Astrocyte (in vitro differentiated cells and primary cell): ENCODE results near the gene CDC25A. TPM values are rescaled to one million over a fixed set of nuclear protein-coding genes. Genes with fewer than 3 reads are reported as not detected.

Experiments
- DNase-seq: peaks from one replicate; pipeline ENCODE4 v3.0.0-alpha.2; 2010; ENCODE audit warnings: low read depth
- FAIRE-seq: peaks from 2 replicates; lab custom pipeline; 2011; peaks lifted over from hg19 to GRCh38; lab: Jason Lieb, UNC
- H2AFZ ChIP-seq: 2 replicates; pipeline ENCODE4 v1.6.0; 2012; ENCODE audit warnings: low read depth, low read length, inconsistent platforms
- H3K27ac ChIP-seq: 2 replicates; pipeline ENCODE4 v1.5.1; 2011; ENCODE audit warnings: low read depth, low read length, inconsistent platforms
- H3K27me3 ChIP-seq: 2 replicates; pipeline ENCODE4 v1.6.0; 2011; ENCODE audit warnings: low read length, inconsistent platforms; ENCODE audit not compliant: insufficient read depth
- H3K36me3 ChIP-seq: 2 replicates; pipeline ENCODE4 v1.5.1; 2011; ENCODE audit warnings: low read length, inconsistent platforms; ENCODE audit not compliant: insufficient read depth
- H3K4me1 ChIP-seq: 2 replicates; pipeline ENCODE4 v1.5.1; 2011; ENCODE audit warnings: low read length, inconsistent platforms; ENCODE audit not compliant: insufficient read depth
- H3K4me2 ChIP-seq: 2 replicates; pipeline ENCODE4 v1.6.0; 2012; ENCODE audit warnings: low read length, inconsistent platforms
- H3K4me3 ChIP-seq: 2 replicates; pipeline ENCODE4 v1.5.1; 2011; ENCODE audit warnings: low read depth, mild to moderate bottlenecking, low read length, inconsistent platforms; ENCODE audit not compliant: insufficient read depth
- H3K79me2 ChIP-seq: 2 replicates; pipeline ENCODE4 v1.6.0; 2012; ENCODE audit warnings: mild to moderate bottlenecking, low read length, inconsistent platforms; ENCODE audit not compliant: insufficient read depth
- H3K9ac ChIP-seq: 2 replicates; pipeline ENCODE4 v1.6.0; 2012; ENCODE audit warnings: mild to moderate bottlenecking, low read length, inconsistent platforms
- H3K9me3 ChIP-seq: 2 replicates; pipeline ENCODE4 v1.5.1; 2012; ENCODE audit warnings: low read depth, mild to moderate bottlenecking, low read length, inconsistent platforms; ENCODE audit not compliant: insufficient read depth
- H4K20me1 ChIP-seq: 2 replicates; pipeline ENCODE4 v1.6.0; 2012; ENCODE audit warnings: low read length, inconsistent platforms; ENCODE audit not compliant: insufficient read depth
- H3K27ac Mint-ChIP-seq: one replicate; pipeline ENCODE4 v1.8.0; 2021; ENCODE audit warnings: mild to moderate bottlenecking, mixed read lengths; ENCODE audit not compliant: unreplicated experiment
- H3K27me3 Mint-ChIP-seq: one replicate; pipeline ENCODE4 v1.8.0; 2021; ENCODE audit warnings: low read depth, mixed read lengths; ENCODE audit not compliant: unreplicated experiment
- H3K36me3 Mint-ChIP-seq: one replicate; pipeline ENCODE4 v1.8.0; 2021; ENCODE audit warnings: low read depth, mixed read lengths; ENCODE audit not compliant: unreplicated experiment
- H3K4me1 Mint-ChIP-seq: one replicate; pipeline ENCODE4 v1.8.0; 2021; ENCODE audit warnings: low read depth, mixed read lengths; ENCODE audit not compliant: unreplicated experiment
- H3K4me3 Mint-ChIP-seq: one replicate; pipeline ENCODE4 v1.8.0; 2021; ENCODE audit warnings: mild to moderate bottlenecking, moderate library complexity, mixed read lengths; ENCODE audit not compliant: unreplicated experiment
- H3K9me3 Mint-ChIP-seq: one replicate; pipeline ENCODE4 v1.8.0; 2021; ENCODE audit warnings: mild to moderate bottlenecking, mixed read lengths; ENCODE audit not compliant: unreplicated experiment
- EZH2 ChIP-seq: IDR thresholded peaks from 2 replicates; pipeline ENCODE4 v1.6.1; 2012; ENCODE audit warnings: mild to moderate bottlenecking, low read length, inconsistent platforms; ENCODE audit not compliant: insufficient read depth
- total RNA-seq: library from RNA; stranded (reverse); gene quantifications from 2 replicates; pipeline ENCODE4 v1.2.1, GENCODE V29; 2021
- TF ChIP-seq, protein P1 (sequence below): IDR thresholded peaks from 2 replicates; pipeline ENCODE4 v1.5.1; 2011; ENCODE audit warnings: low read depth, mild to moderate bottlenecking, inconsistent platforms, low read length, moderate library complexity; ENCODE audit not compliant: insufficient read depth

Gene CDC25A
- total RNA-seq, 1 donor from 2014 or later = 5.1 TPM

DNA sequence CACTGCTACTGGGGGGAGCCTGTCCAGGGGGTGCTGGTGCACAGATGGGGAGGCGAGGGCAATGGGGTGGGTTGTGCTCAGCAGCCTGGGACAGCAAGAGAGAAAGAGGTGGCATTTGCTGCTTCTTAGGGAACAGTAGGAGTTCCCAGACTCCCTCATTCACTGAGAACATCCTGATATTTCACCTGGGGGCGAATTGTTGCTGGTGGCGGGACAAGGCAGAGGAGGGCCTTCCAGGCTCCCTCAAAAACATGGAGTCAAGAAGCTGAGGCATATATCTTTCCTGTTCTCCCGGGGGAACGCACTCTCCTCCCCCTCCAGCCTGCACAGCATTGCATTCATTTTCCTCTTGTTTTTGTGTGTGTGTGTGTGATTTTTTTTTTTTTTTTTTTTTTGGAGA is 65.7 kb downstream of the CDC25A start:
- no peaks in the 10 kb centered on the region for H3K36me3 ChIP-seq
- H3K4me3 Mint-ChIP-seq = no peak overlapping the region

DNA sequence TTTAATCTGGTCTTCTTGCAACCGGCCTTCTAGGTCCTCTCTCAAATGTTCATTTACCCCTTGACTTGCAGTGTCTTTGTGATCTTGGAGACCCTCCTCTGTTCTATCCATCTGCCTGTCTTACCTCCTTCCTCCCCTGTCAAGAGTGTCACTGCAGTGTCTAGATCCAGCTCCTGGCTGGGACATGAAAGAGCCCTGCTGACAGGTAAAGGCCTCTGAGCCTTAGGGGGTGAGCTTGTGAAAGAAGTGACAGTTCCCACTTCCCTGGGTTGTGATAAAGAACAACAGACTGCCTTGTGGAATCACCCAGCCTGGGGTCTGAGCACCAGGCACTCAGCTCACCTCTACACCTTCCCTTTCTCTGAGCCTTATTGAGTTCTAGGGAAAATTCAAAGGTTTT is 68.0 kb downstream of the CDC25A start:
- Histone ChIP-seq H3K4me1 (peaks cover 5% of the 10 kb centered on the region), H3K9ac (no peak overlapping the region), H3K4me3 (no peak overlapping the region), H4K20me1 (no peaks in the 10 kb centered on the region), H3K36me3 (no peaks in the 10 kb centered on the region), H2AFZ (no peak overlapping the region), H3K4me2 (no peak overlapping the region), H3K27me3 (no peaks in the 10 kb centered on the region), H3K9me3 (no peaks in the 10 kb centered on the region), H3K27ac (no peak overlapping the region), H3K79me2 (no peaks in the 10 kb centered on the region)
- H3K27ac Mint-ChIP-seq = peak overlapping the region; percentile 42
- FAIRE-seq (no peak), DNase-seq (no peak)
- no peaks in the 10 kb centered on the region for H3K9me3 Mint-ChIP-seq
- H3K4me1 Mint-ChIP-seq = peaks cover 8% of the 10 kb centered on the region
- H3K36me3 Mint-ChIP-seq = no peaks in the 10 kb centered on the region
- H3K4me3 Mint-ChIP-seq = no peak overlapping the region
- peaks cover 5% of the 10 kb centered on the region for H3K27me3 Mint-ChIP-seq
- TF ChIP-seq, protein P1, sequence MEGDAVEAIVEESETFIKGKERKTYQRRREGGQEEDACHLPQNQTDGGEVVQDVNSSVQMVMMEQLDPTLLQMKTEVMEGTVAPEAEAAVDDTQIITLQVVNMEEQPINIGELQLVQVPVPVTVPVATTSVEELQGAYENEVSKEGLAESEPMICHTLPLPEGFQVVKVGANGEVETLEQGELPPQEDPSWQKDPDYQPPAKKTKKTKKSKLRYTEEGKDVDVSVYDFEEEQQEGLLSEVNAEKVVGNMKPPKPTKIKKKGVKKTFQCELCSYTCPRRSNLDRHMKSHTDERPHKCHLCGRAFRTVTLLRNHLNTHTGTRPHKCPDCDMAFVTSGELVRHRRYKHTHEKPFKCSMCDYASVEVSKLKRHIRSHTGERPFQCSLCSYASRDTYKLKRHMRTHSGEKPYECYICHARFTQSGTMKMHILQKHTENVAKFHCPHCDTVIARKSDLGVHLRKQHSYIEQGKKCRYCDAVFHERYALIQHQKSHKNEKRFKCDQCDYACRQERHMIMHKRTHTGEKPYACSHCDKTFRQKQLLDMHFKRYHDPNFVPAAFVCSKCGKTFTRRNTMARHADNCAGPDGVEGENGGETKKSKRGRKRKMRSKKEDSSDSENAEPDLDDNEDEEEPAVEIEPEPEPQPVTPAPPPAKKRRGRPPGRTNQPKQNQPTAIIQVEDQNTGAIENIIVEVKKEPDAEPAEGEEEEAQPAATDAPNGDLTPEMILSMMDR = no peak
- no peak for TF ChIP-seq EZH2

More for the DNA sequence above, 65.7 kb downstream of the CDC25A start:
- H3K27ac Mint-ChIP-seq = no peak overlapping the region
- no peak overlapping the region for H3K27ac ChIP-seq
- no peak for FAIRE-seq
- H3K4me3 ChIP-seq = no peak overlapping the region
- H3K27me3 Mint-ChIP-seq = peaks cover 5% of the 10 kb centered on the region
- no peaks in the 10 kb centered on the region for H3K9me3 ChIP-seq
- TF ChIP-seq, protein P1 = no peak
- TF ChIP-seq EZH2 = no peak
- no peak for DNase-seq
- peaks cover 10% of the 10 kb centered on the region for H3K4me1 ChIP-seq
- H2AFZ ChIP-seq = no peak overlapping the region
- no peak overlapping the region for H3K9ac ChIP-seq
- H3K4me1 Mint-ChIP-seq = peaks cover 12% of the 10 kb centered on the region
- H3K79me2 ChIP-seq = no peaks in the 10 kb centered on the region
- no peaks in the 10 kb centered on the region for H3K27me3 ChIP-seq
- H3K9me3 Mint-ChIP-seq = no peaks in the 10 kb centered on the region
- H4K20me1 ChIP-seq = no peaks in the 10 kb centered on the region
- no peak overlapping the region for H3K4me2 ChIP-seq
- no peaks in the 10 kb centered on the region for H3K36me3 Mint-ChIP-seq

GRCh38 chr3:48119505-48120193 is 68.6 kb downstream of the CDC25A start:
- H3K27ac Mint-ChIP-seq = no peak overlapping the region
- no peak overlapping the region for H3K4me3 Mint-ChIP-seq

More at GRCh38 chr3:48119505-48120193, 68.6 kb downstream of the CDC25A start:
- Histone ChIP-seq H3K4me2 (no peak overlapping the region), H3K27ac (no peak overlapping the region), H3K4me3 (no peak overlapping the region), H3K79me2 (no peaks in the 10 kb centered on the region), H4K20me1 (no peaks in the 10 kb centered on the region), H3K36me3 (no peaks in the 10 kb centered on the region), H3K9ac (no peak overlapping the region), H3K9me3 (no peaks in the 10 kb centered on the region), H2AFZ (no peak overlapping the region), H3K4me1 (no peaks in the 10 kb centered on the region), H3K27me3 (no peaks in the 10 kb centered on the region)
- DNase-seq (no peak), FAIRE-seq (no peak)
- no peak for TF ChIP-seq EZH2
- TF ChIP-seq, protein P1 = no peak
- no peaks in the 10 kb centered on the region for H3K9me3 Mint-ChIP-seq
- peaks cover 7% of the 10 kb centered on the region for H3K4me1 Mint-ChIP-seq
- peaks cover 5% of the 10 kb centered on the region for H3K27me3 Mint-ChIP-seq
- H3K36me3 Mint-ChIP-seq = no peaks in the 10 kb centered on the region
